ENCODE results near the gene RLF.

GRCh38 chr1:40204856-40205255, 43.7 kb downstream of the RLF start:
- no peak for TF ChIP-seq POLR2A (IDR thresholded peaks at IDR 0.05; ENCODE audit: low read depth, low read length)
- no peak for TF ChIP-seq POLR2AphosphoS5 (IDR thresholded peaks at IDR 0.05; ENCODE audit: low read depth, low read length)
- TF ChIP-seq TAF1 (IDR thresholded peaks at IDR 0.05; ENCODE audit: borderline replicate concordance, low read depth, low read length): no peak

Measured in GM12892 (cell line).